GM18519 (cell line): ENCODE results near the gene NISCH.

ENCODE experiments used
- ATAC-seq: cut with Tn5 transposase; IDR thresholded peaks from one replicate; pipeline ENCODE4 v1.9.1; 2021; ENCODE audit warnings: mild to moderate bottlenecking, moderate library complexity; ENCODE audit not compliant: unreplicated experiment, low FRiP score

The NISCH gene

DNA sequence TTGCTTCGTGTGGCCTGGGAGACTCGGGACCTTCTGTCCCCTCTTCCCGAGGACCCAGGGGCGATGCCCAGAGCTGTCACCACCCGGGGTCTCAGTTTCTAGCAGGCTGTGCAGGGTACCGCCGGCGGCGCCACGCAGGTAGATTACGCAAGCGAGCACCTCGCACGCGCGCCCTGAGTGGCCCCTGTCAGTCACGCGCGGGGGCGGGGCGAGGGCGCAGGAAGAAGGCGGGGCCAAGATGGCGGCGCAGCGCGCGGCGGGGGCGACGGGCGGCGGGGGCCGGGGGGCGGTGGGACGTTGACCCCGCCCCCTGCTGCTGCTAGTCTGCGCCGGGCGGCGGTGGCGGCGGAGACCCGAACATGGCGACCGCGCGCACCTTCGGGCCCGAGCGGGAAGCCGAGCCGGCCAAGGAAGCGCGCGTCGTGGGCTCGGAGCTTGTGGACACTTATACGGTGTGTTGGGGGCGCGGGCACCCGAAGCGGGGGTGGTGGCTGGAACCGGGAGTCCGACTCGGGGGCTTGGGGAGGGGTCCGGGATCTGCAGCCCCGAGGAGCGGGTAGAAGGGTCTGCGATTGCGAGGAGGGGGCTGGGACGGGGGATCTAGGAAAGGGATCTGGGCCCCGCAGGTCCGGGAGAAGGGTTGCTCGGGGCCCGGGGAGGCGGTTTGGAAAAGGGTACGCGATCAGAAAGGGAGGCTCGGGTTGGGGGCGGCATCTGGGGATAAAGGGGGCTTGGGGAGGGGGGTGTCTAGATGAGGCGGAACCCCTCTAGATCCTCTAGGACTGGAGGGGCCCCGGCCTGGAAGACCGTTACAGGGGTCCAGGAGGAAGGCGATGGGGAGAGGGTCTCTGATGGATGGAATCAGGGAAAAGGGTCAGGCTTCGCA is at the start of gene NISCH:
NISCH (plus strand) TSS at position 322 of the 886 bp plus-strand sequence; CDS start at position 360, 38 bp downstream.
- peak; percentile 60 for ATAC-seq

GRCh38 chr3:52406231-52406661 is 49.2 kb upstream of the NISCH start:
- ATAC-seq: no peak

DNA sequence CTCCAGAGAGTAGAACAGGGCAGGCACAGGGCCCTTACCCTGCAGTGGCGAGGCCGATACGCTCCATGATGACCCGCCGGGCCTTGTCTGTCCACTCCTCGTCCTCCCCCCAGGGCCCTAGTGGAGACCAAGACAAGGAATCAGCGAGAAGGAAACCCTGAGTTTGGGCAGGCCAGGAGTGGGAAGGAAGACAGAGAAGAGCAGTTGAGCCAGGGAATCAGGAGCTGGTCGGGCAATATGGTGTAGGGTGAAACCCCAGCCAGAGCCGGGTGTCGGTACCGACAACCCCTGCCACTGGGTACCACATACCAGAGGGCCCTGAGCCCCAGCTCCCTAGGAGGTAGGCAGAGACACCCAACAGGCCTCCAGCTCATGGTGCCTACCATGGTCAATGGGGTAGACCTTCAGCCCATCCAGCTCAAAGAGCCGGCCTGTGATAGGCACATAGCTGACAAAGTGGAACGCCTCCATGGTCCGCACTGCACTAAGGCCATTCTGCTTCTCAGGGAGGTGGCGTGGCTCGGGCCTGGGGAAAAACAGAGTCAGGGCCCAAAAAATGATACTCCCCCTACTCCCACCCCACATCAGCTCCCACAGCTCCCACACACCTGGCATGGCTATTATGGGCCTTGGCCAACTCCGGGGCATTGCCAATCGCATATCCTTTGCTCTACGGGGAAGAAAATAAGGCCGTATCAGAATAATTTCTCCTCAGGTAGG is 48.5 kb upstream of the NISCH start:
- no peak for ATAC-seq

GRCh38 chr3:52407779-52408178 is 47.6 kb upstream of the NISCH start:
- ATAC-seq: no peak

GRCh38 chr3:52408466-52408865 is 46.9 kb upstream of the NISCH start:
- no peak for ATAC-seq

DNA sequence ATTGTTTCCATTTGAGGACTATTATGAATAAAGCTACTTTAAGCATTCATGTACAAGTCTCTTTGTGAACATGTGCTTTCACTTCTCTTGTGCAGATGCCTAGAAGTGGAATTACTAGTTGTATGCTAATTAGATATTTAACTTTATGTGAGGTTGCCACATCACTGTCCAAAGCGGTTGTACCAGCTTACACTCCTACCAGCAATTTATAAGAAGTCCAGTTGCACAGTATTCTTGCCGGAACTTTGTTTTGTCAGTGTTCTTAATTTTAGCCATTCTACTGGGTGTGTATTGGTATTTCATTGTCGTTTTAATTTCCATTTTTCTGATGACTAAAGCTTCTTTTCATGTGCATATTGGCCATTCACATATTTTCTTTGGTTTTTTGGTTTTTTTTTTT is 39.6 kb upstream of the NISCH start:
- no peak for ATAC-seq

GRCh38 chr3:52420388-52420787 is 35.0 kb upstream of the NISCH start:
- no peak for ATAC-seq

GRCh38 chr3:52422669-52423068 is 32.7 kb upstream of the NISCH start:
- no peak for ATAC-seq

- ATAC-seq: no peak
Measured at GRCh38 chr3:52423173-52423572, 32.2 kb upstream of the NISCH start.

DNA sequence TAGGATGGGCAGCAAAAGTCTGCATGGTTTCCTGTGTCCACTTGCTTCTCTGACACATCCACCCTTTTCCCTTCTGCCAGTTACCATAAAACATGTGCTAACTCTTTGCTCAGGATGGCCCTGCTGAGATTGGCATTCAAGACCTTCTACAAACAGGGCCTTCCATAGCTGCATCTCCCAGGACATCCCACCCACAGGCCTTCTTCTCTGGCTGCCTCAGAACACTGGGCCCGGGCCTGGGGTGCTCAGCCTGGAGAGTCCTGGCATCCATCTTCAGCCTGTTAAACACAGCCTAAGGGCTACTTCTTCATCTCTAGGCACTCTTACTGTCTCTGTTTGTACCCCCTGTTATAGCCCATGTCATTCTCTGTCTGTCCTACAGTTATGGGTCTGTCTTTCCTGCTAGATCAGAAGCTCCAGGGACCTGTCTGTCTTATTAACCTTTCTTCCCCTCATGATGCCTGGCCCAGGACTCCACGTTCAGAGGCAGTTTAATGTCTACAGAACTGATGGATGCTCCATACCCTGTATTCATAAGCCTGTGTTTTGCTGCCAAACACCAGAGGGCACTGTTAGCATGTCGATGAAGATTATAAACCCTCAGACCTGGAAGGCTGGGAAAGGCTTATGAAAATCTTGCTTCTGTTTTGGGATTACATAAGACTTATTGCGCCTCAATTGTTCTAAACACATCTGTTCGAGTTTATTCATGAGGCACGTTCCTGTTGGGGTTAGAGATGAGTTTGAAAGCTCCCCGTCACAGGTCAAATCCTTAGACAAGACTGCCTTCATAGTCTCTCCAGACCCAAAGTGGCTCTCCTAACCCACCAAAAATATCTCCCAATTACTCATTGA is 27.0 kb upstream of the NISCH start:
- ATAC-seq: no peak

GRCh38 chr3:52429031-52429430 is 26.4 kb upstream of the NISCH start:
- ATAC-seq: no peak

GRCh38 chr3:52429779-52430415 is 25.5 kb upstream of the NISCH start:
- no peak for ATAC-seq

DNA sequence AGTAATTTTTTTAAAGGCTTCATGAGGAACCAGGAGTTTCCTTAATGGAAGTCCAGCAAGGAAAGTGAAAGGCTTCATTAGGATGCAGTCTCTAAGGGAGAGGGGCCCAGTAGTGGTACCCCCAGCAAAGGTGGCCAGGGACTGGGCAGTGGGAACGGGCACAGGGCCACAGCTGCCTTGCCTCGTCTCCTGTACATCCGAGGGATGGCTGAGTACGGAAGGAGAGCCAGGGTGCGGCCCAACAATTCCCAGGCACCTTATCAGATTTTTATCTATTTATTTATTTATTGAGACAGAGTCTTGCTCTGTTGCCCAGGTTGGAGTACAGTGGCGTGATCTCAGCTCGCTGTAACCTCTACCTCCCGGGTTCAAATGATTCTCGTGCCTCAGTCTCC is 25.0 kb upstream of the NISCH start:
- no peak for ATAC-seq

GRCh38 chr3:52431459-52432223 is 23.8 kb upstream of the NISCH start:
- ATAC-seq: no peak

- no peak for ATAC-seq
Measured at GRCh38 chr3:52432225-52432624, 23.2 kb upstream of the NISCH start.

DNA sequence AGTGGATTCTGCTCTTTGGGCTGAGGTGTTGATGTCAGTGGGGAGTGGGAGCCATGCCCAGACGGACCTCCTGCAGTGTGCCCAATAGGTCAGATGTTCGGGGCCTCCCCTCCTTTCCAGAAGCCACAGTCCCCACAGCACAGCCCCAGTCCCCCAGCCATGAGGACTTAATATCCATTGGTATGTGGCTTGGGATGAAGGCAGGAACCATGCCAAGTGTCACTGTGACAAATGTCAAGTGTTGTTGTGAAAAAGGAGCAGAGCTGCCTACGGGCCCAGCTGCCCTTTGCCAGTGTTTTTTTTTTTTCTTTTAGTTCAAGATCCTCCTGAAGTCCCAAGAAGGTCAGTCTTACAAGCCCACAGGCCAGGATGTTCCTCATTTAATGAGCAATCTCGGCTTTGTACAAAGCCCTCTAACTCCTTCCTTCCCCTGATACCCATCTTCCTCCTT is 22.7 kb upstream of the NISCH start:
- no peak for ATAC-seq

DNA sequence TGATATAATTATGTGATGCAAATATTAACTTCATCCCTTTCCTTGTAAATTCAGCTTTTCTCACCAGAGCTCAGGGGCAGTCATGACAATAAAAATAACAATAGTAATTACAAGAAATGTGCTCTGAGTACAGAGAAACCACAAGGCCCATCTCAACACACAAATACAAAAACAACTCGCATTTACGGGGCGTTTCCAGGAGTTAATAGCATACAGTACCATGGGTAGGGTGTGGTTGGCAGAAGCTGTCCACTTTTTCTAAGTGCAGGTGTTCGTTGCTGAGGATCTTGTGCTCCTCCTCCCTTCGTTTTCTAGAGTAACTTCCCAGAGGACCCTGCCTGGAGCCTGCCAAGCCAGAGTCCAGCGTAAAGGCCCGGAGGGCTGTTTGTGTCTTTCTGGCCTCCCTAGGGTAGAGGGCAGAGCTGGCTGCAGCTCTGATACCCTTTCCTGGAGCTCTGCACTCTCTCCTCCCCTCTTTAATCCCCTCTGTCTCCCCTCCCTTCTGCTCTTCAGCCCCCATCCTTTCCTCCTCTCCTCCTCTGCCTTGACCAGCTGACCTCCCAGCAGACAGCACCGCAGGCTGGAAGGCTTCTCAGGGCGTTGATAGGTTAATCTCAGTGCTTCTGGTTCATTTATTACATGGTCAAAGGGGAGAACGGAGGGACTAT is 21.9 kb upstream of the NISCH start:
- ATAC-seq: no peak

- no peak for ATAC-seq
Measured at GRCh38 chr3:52433996-52434479, 21.4 kb upstream of the NISCH start.
